Germinal center (tissue), 1 donor: Measurements from ENCODE around the gene BICC1.

Experiments
- DNase-seq: peaks from one replicate; pipeline ENCODE4 v3.0.0; 2012; ENCODE audit warnings: mixed read lengths, low spot score

Gene BICC1

DNA sequence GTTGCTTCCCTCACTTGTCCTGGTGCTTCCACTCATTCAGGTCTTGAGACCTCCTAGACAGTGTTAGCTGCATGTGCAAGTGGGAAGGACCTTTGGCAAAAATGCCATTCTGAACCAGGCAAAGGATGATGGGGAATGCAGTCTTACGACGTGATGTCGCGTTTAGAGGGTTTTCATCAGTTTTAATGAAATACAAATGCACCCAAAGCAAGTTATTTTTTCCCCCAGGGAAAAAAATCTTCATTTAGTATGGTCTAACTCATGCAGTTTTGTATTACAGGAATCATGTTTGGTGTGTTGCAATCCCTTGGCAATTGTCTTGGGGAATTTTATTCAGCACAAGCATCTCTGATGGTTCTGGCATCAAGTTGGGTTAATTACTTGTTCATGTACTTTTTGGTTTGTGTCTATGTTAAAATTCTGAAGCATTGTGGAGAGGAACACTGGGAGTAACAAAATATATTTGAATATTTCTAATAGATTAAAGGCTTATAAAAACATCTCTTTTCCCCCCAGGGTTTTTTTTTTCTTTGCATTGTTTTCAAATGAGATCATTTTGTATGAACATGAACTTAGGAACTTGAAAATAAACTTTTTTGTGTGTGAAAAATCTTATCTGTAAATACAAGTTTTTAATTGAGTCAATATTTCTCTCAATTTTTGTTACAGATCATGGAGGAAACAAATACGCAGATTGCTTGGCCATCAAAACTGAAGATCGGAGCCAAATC, 188.9 kb downstream of the BICC1 start:
- no peak for DNase-seq

- no peak for DNase-seq
Observed at GRCh38 chr10:58704226-58704625, 191.6 kb downstream of the BICC1 start.

GRCh38 chr10:58704671-58705141, 192.0 kb downstream of the BICC1 start:
- no peak for DNase-seq

DNA sequence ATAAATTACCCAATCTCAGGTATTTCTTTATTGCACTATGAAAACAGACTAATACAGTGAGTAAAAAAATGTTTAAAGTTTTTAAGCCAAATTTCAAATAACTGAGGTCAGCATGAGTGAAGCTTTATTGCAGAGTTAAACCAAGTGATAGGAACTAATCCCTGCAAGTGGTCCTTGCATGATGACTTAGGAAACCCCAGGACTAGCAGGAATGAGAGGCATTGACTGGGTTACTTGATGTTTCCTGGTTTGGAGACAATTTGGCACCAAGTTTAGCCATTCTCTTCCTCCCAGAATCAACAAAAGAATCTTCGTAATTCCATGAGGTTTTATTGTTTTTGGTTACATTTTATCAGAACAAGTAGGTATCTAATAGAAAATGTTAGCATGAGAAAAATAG, 194.2 kb downstream of the BICC1 start:
- no peak for DNase-seq

- no peak for DNase-seq
Observed at GRCh38 chr10:58712141-58712540, 199.5 kb downstream of the BICC1 start.

DNA sequence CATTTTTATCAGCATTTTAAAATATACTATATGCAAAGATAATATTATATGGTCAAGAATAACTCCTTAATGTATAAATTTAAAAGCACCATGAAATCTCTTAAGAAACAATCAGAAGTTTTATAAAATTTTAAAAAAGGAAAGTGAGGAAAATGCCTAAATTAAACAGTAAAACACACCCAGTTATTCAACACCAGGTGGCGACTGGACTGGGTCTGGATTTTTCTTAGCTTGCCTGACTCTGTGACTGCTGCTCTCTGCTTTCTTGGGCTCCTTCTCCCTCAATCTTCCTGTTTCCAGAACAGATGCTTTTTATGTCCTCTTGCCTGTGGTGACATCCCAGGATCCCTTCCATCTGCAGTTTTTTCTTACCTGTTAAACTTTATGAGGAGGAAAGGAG, 200.3 kb downstream of the BICC1 start:
- DNase-seq: no peak

DNA sequence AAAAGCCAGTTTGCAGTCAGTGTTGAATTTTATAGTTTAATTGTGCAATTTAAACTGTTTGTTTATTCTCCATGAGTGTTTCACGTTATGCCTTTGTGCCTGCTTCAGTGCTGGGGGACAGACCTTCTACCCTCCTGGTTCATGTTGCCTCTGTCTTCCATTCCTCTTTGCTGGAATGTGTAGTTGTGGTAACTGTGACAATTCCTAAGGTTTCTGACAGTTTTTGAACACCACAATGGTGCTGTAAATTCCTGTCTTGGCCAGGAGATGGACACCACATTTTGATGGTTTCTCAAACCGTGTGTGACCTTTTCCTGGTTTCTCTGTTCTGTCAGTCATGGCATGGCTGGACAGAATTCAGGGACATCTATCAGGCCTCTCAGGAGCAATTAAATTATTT, 201.7 kb downstream of the BICC1 start:
- DNase-seq: no peak

DNA sequence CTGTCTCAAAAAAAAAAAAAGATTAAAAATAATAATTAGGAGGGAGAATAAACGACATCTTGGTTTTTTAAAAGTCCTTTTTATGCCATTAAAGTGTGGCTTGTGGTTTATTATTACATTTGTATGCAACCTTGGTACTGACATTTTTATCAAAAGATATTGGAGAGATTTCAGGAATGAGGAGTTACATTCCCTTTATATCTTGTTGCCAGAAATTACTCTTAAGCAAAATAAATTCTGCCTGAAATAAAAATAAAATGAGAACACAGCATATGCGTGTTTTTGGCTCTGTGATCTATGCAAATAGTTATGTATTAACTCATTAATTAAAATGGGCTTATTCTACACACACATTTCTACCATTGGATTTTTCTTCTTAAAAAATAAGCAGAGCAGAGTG, 202.4 kb downstream of the BICC1 start:
- no peak for DNase-seq

GRCh38 chr10:58718596-58718995, 205.9 kb downstream of the BICC1 start:
- DNase-seq: no peak

DNA sequence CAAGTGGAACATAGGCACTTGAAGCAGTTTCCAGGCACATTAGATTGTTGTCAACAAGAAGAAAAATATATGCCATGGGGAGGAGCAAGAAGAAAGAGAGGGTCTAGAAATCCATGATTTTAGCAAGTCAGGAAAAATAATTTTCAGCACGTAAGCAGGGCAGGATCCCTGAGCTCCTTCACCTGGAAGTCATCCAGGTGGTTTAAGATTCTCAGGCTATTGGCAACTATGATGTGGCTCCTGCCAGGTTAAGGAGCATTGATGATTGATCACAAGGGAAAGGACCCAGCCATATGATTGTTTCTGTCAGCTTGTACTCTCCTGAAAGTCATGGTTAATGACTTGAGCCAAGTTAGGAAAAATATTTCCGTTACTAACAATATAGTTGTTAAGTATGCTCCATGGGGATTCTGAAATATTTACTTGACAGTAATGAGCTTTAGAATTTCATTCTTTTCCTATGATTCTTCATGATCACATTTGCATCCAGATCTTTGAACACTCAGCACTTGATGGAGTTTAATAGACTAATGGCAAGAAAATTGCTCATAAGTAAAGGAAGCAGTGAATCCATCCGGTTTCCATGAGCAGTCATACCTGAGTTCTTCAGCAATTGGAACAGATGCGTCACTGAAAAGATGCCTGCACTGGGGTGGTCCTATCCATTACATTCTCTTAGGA, 209.1 kb downstream of the BICC1 start:
- DNase-seq: no peak

DNA sequence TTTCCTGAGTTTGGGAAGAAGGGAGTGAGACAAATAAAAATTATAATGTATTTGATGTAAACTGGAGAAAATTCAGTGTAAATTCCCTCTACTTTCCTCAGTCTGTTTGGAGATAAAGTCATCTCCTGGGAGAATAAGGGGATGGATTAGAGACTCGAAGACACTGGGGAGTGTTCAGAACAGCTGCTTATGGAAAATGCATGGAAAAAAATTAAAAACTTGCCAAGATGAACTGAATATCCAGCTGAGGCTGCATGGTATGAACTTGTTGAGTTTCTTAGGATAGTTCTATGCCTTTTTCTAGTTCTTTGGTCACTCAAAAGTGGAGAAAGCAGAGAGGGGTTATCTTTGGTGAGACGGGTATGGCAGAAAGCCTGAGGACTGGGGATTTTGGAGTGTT, 210.5 kb downstream of the BICC1 start:
- no peak for DNase-seq

DNA sequence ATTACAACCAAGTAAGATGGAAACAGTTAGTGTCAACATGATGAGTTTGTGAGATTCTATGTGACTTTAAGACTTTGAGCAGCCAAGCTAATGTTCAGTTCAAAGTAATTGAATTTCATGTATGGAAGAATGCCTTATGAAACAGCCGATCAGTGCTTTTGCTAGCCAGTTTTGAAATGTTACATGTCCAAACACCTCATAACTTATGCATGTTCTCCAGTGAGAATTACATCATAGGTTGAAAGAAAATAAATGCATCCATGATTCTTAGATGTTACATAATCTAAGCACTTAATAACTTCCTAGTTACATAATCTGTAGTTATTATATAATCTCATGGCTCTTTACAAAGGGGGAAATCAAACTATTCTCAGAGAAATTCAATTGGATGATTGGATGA, 211.3 kb downstream of the BICC1 start:
- no peak for DNase-seq

DNA sequence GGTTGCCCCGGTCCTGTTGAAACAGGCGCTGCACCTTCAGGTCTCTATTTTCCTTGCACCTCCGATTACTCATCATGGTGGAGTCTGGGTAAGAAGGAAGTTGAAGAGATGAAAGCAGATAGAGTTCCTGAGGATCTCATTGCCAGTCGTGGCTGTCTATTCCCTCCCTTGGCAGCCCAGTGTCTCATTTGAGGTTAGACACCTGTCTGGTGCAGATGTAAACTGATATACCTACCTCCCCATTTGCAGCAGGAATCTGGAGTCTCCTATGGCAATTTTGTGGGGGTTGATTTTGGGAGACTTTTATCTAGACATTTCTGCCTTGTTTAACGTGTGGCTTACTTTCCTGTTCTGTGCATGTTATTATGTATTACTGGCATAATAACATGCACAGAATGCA, 212.1 kb downstream of the BICC1 start:
- DNase-seq: no peak

DNA sequence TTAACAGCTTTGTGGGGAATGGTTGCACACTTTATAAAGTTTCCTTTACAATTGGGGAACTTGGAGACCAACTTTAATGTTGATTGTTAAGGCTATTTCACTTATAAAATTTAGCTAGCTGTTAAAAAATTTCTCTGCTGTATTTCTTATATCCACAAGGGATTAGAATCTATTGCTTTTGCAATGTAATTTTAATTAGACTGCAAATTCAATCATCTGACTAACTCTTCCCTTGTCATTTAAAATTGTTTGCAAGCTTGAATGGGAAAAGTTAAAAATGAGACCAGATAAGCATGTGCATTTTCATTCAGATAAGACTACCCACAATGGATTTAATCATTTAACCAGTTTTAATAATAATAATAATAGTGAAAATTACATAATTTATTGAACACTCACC, 213.2 kb downstream of the BICC1 start:
- DNase-seq: no peak

- no peak for DNase-seq
Observed at GRCh38 chr10:58727633-58728032, 215.0 kb downstream of the BICC1 start.

DNA sequence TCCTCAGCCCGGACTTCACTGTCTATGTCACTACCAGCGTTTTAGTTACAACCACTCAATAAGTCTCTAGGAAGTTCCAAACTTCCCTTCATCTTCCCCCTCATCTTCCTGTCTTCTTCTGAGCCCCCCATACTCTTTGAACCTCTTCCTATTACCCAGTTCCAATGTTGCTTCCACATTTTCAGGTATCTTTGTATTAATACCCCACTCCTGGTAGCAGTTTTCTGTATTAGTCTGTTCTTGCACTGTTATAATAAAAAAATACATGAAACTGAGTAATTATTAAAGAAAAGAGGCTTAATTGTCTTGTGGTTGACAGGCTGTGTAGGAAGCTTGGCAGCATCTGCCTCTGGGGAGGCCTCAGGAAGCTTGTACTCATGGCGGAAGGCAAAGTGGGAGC, 218.6 kb downstream of the BICC1 start:
- no peak for DNase-seq

DNA sequence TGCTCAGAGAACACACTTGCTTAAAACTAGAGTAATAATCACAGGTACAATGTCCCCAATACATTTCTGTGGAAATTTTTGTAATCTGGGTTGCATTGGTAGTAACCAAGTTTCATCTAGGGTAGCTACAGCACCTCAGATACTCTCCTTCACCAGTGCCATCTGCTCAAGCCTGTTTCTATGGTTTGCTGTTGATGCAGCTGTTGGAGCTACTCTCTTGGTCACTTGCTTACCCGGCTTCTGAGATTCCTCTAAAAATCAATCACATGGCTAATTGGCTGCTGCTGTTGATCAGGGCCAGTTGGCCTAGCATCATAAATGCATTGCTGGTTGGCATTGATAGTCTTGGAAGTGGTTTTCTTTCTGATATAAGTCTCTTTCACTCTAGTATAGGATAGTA, 220.8 kb downstream of the BICC1 start:
- DNase-seq: no peak

- no peak for DNase-seq
Observed at GRCh38 chr10:58734116-58734515, 221.4 kb downstream of the BICC1 start.

DNA sequence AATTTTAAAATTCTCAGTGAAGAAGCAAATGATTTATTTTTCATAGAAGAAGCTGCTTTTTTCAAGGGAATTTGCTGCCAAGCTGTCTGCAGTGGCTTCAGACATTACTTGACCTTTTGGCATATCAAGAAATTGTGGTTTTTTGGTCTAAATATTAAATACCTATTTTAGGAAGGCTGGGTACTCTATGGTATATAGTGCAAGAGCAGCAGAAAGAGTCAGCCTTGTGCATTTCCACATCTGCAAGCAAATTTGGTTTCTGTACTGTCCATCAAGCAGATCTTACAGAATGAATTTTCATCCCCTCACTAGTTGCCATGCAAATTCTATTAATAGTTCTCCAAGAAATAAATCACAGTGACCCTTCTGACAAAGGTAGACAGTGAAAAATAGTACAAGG, 222.0 kb downstream of the BICC1 start:
- no peak for DNase-seq

DNA sequence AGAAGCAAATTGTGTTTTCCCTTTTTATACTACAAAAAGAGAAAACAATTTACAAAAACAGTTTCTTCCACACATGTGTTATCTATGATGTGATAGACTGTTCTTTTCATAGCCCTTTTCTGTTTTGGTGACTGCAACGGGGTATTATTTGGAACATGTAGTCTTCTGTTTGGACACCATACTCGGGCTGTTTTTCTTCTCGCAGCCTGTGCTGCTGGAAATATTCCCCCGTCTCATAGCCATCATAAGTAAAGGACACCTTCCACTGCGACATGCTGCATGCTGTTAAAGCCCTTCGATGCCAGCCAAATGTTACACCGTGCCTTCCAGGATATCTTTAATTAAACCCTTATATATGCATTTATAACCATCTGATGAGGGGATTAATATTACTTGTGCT, 222.4 kb downstream of the BICC1 start:
- DNase-seq: no peak

- DNase-seq: no peak
Observed at GRCh38 chr10:58740620-58741369, 228.1 kb downstream of the BICC1 start.

DNA sequence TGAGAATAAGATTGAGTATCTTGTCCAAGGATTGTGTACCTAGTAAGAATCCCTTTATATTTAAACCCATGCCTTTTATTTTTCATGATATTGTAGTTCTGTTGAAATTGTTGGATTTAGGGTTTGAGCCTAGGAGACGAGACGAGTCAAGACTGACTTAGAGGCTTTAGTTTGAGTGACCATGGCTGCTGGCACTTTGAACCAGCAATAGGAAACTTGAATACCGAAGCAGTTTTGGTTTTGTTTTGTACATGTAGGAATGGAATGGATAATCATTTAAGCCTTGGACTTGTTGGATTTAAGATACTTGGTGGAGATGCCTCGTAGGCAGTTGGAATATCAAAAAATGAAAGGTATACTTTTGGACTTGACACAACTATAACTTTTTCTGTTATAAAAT, 229.0 kb downstream of the BICC1 start:
- no peak for DNase-seq

DNA sequence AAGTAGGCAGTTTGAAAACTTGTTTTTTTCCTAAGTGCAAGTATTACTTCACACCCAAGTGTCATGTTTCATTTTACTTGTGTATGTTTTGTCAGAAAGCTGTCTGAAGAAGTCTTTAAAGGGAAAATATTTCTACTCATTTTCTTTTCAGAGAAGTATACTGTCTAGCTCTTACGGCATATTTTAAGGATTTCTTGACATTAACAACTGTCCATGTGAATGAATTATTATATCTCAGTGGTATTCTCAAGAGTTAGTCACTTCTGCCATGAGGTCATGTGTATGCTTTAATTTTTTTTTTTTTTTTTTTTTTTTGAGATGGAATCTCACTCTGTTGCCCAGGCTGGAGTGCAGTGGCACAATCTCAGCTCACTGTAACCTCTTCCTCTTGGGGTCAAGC, 229.5 kb downstream of the BICC1 start:
- DNase-seq: no peak
